ENCODE results near the gene USP5.

USP5 gene

DNA sequence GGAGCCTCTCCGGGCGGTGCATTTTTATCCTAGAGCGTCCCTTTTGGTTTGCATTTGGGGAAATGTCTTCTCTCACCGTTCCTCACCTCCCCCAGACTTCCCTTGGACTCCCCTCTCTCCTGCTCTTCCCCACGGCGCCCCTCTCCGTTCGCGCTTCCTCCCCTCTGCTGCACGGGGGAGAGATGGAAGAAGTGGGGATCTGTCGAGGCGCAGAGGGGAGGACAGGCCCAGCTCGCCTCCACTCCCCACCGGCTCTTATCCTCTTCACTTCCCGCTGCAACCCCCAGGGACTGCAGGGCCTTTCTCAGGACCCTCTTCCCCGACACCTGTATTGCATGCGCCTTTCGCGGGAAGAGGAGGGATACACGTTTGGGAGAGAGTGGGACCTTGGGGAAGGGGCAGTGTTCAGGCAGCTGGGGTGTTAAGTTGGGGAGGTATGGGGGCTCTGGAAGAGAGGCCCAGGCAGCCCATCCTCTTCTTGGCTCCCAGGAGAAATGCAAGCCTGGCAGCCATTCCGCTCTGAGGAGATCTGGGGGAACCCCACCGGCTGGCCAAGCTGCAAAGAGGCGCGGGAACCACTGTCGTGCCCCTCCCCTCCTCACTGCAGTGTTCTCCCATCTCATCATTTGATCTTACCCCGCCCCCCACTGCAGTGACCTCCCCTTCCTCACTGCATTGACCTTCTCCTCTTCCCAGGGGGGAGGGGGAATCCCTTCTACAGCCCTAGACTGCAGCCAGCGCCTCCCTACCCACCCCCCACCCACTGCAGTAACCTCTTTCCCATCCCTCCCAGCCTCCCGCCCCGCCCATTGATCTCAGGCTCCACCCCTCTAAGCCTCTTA, 63.2 kb downstream of the USP5 start:
- H3K4me3 ChIP-seq (ENCODE audit: low read depth, low read length): peak overlapping the region; percentile 76
- DNase-seq (ENCODE audit: low read depth): no peak
- TF ChIP-seq, protein P1, sequence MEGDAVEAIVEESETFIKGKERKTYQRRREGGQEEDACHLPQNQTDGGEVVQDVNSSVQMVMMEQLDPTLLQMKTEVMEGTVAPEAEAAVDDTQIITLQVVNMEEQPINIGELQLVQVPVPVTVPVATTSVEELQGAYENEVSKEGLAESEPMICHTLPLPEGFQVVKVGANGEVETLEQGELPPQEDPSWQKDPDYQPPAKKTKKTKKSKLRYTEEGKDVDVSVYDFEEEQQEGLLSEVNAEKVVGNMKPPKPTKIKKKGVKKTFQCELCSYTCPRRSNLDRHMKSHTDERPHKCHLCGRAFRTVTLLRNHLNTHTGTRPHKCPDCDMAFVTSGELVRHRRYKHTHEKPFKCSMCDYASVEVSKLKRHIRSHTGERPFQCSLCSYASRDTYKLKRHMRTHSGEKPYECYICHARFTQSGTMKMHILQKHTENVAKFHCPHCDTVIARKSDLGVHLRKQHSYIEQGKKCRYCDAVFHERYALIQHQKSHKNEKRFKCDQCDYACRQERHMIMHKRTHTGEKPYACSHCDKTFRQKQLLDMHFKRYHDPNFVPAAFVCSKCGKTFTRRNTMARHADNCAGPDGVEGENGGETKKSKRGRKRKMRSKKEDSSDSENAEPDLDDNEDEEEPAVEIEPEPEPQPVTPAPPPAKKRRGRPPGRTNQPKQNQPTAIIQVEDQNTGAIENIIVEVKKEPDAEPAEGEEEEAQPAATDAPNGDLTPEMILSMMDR (IDR thresholded peaks at IDR 0.05; ENCODE audit: low read depth, low read length, missing control alignments): no peak

DNA sequence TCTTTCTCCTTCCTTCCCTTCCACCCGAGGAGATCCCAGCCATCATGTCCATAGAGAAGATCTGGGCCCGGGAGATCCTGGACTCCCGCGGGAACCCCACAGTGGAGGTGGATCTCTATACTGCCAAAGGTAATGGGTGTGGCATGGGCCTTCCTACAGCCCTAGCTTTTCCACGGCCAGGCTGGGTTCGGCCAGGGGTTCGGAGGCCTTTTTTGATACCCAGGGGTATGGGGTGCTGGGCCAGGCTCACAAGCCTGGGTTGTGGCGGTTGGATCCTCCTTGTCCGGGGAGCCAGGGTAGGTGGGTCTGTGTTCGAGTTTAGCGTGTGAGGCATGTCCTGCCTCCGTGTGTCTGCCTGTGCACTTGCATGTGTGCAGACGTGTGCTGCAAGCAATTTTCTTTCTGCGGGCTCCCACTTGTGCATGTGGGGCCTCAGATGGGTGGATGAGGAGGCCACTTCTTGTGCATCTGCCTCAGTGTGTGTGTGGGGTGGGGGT, 63.9 kb downstream of the USP5 start:
- TF ChIP-seq, protein P1 (IDR thresholded peaks at IDR 0.05; ENCODE audit: low read depth, low read length, missing control alignments): no peak
- peak overlapping the region; percentile 76; the same call in 1 of the 2 replicates for H3K4me3 ChIP-seq (ENCODE audit: low read depth, low read length)
- no peak for DNase-seq (ENCODE audit: low read depth)

All from GM12864 (cell line).